GM12878 (cell line): ENCODE data around the gene FRRS1L. TPM values are rescaled to one million over a fixed set of nuclear protein-coding genes. Genes with fewer than 3 reads are reported as not detected.
A peak's percentile ranks its signal among the peaks of the same experiment; 100 is the strongest.

Experiments
- ATAC-seq: fragments of 200-7000 bp; cut with Tn5 transposase; 3 replicates; pipeline ENCODE4 v1.9.1; 2020; ENCODE audit warnings: mild to moderate bottlenecking, moderate library complexity
- BruUV-seq: library from RNA; stranded (reverse); fragments of 400-500 nt; replicated peaks from 2 replicates; lab custom pipeline; 2021; lab: Mats Ljungman, UMichigan
- CTCF ChIA-PET: fragments of 300-600 bp; sonication (Branson Sonifier 250); formaldehyde crosslinking; extraction: SDS; loops from one replicate; lab custom pipeline; 2021; ENCODE audit warnings: inconsistent platforms; lab: Yijun Ruan, JAX
- POLR2A ChIA-PET: fragments of 350-600 bp; formaldehyde crosslinking; extraction: SDS; loops from one replicate; lab custom pipeline; 2021; ENCODE audit warnings: inconsistent platforms; lab: Charles Lee
- RAD21 ChIA-PET: fragments of 300-600 bp; sonication (Branson Sonifier 250); formaldehyde crosslinking; loops from one replicate; lab custom pipeline; 2023; ENCODE audit warnings: antibody characterized with exemption; ENCODE audit not compliant: unreplicated experiment; lab: Charles Lee
- SMC1A ChIA-PET: fragments of 300-600 bp; sonication (Branson Sonifier 250); formaldehyde crosslinking; loops from one replicate; lab custom pipeline; 2023; ENCODE audit not compliant: unreplicated experiment, uncharacterized antibody; lab: Charles Lee
- DNase-seq: peaks from one replicate; pipeline ENCODE4 v3.0.0-alpha.2; 2011; ENCODE audit warnings: low read depth, low spot score
- FAIRE-seq: peaks from 3 replicates; lab custom pipeline; 2011; peaks lifted over from hg19 to GRCh38; lab: Jason Lieb, UNC
- H2AFZ ChIP-seq: 2 replicates; pipeline ENCODE4 v1.6.0; 2011; ENCODE audit warnings: low read depth, low read length, control low read depth; ENCODE audit not compliant: control insufficient read depth
- H3K27ac ChIP-seq: 2 replicates; pipeline ENCODE4 v1.5.1; 2011; ENCODE audit warnings: control low read depth; ENCODE audit not compliant: control insufficient read depth, insufficient read depth
- H3K27me3 ChIP-seq, 2 experiments: replicated peaks in 1 of 2; 2 replicates each; pipeline versions ENCODE4 v1.6.0 to v1.6.1; 2011; ENCODE audit warnings: low read length in 1 of 2; ENCODE audit not compliant: control insufficient read depth in 2 of 2, insufficient read depth in 2 of 2
- H3K36me3 ChIP-seq, 2 experiments: 2 replicates each; pipeline ENCODE4 v1.5.1; 2011; ENCODE audit warnings: low read length in 1 of 2; ENCODE audit not compliant: control insufficient read depth in 2 of 2, insufficient read depth in 2 of 2
- H3K4me1 ChIP-seq: 2 replicates; pipeline ENCODE4 v1.6.1; 2011; ENCODE audit warnings: mild to moderate bottlenecking, low read length, moderate library complexity, mixed read lengths; ENCODE audit not compliant: control insufficient read depth, insufficient read depth
- H3K4me2 ChIP-seq: 2 replicates; pipeline ENCODE4 v1.6.0; 2011; ENCODE audit warnings: control low read depth; ENCODE audit not compliant: control insufficient read depth, insufficient read depth
- H3K4me3 ChIP-seq: fragments of 200-600 bp; sonication (generic); 2 replicates; pipeline ENCODE4 v1.5.1; 2016
- H3K79me2 ChIP-seq: 2 replicates; pipeline ENCODE4 v1.6.0; 2011; ENCODE audit warnings: low read length; ENCODE audit not compliant: control insufficient read depth, insufficient read depth
- H3K9ac ChIP-seq: 2 replicates; pipeline ENCODE4 v1.8.0; 2011; ENCODE audit warnings: low read length, control low read depth, mixed read lengths; ENCODE audit not compliant: control insufficient read depth, insufficient read depth
- H3K9me3 ChIP-seq: replicated peaks from 3 replicates; pipeline ENCODE4 v1.5.1; 2011; ENCODE audit warnings: mild to moderate bottlenecking, low read length; ENCODE audit not compliant: control insufficient read depth, insufficient read depth
- H4K20me1 ChIP-seq: 2 replicates; pipeline ENCODE4 v1.6.0; 2011; ENCODE audit not compliant: control insufficient read depth, insufficient read depth
- ASH2L ChIP-seq: fragments of 300-600, 200-600 bp; sonication (generic); IDR thresholded peaks from 2 replicates; pipeline ENCODE4 v1.6.1; 2017; ENCODE audit warnings: low read depth, mild to moderate bottlenecking, borderline replicate concordance
- ATF2 ChIP-seq: IDR thresholded peaks from 2 replicates; pipeline ENCODE4 v1.6.1; 2012; ENCODE audit warnings: low read length, inconsistent platforms
- BACH1 ChIP-seq: fragments of 450-650 bp; IDR thresholded peaks from 2 replicates; pipeline ENCODE4 v1.6.1; 2017; ENCODE audit warnings: mild to moderate bottlenecking, borderline replicate concordance
- BCL11A ChIP-seq: IDR thresholded peaks from 2 replicates; pipeline ENCODE4 v1.6.1; 2011; ENCODE audit warnings: low read depth, low read length
- BHLHE40 ChIP-seq, 2 experiments: fragments of 450-650 bp in 1 of 2; IDR thresholded peaks; 2 replicates each; pipeline ENCODE4 v1.6.1; 2011 to 2017; ENCODE audit warnings: low read depth in 2 of 2, borderline replicate concordance in 1 of 2, improper control_type of control experiment in 1 of 2, low read length in 1 of 2, mild to moderate bottlenecking in 1 of 2
- DPF2 ChIP-seq: fragments of 450-650 bp; IDR thresholded peaks from 2 replicates; pipeline ENCODE4 v1.6.1; 2017; ENCODE audit warnings: mild to moderate bottlenecking
- EP300 ChIP-seq, 2 experiments: fragments of 150-350 bp in 1 of 2; IDR thresholded peaks; 2 replicates each; pipeline ENCODE4 v1.6.1; 2011 to 2012; ENCODE audit warnings: low read depth in 2 of 2, low read length in 2 of 2, borderline replicate concordance in 1 of 2, improper control_type of control experiment in 1 of 2, inconsistent platforms in 1 of 2; ENCODE audit not compliant: control insufficient read depth in 1 of 2
- IKZF1 ChIP-seq: fragments of 450-650 bp; conservative IDR thresholded peaks from 2 replicates; pipeline ENCODE4 v1.6.1; 2017; ENCODE audit warnings: antibody characterized with exemption, mild to moderate bottlenecking
- IKZF2 ChIP-seq, 2 experiments: fragments of 450-650 bp; IDR thresholded peaks; 2 replicates each; pipeline ENCODE4 v1.6.1; 2017; ENCODE audit warnings: mild to moderate bottlenecking in 2 of 2, moderate library complexity in 2 of 2
- IRF4 ChIP-seq: IDR thresholded peaks from 2 replicates; pipeline ENCODE4 v1.6.1; 2011; ENCODE audit warnings: low read depth, low read length
- NFYB ChIP-seq: IDR thresholded peaks from 2 replicates; pipeline ENCODE4 v1.6.1; 2011; ENCODE audit warnings: low read depth, mild to moderate bottlenecking, low read length, improper control_type of control experiment, moderate library complexity; ENCODE audit not compliant: insufficient read depth
- PAX8 ChIP-seq: fragments of 450-650 bp; IDR thresholded peaks from 2 replicates; pipeline ENCODE4 v1.6.1; 2017; ENCODE audit warnings: mild to moderate bottlenecking, moderate library complexity
- SKIL ChIP-seq: fragments of 450-650 bp; IDR thresholded peaks from 2 replicates; pipeline ENCODE4 v1.6.1; 2017; ENCODE audit warnings: mild to moderate bottlenecking, low read depth, inconsistent platforms; ENCODE audit not compliant: poor library complexity, severe bottlenecking
- TCF7 ChIP-seq: IDR thresholded peaks from 2 replicates; pipeline ENCODE4 v1.6.1; 2014; ENCODE audit warnings: antibody characterized with exemption, borderline replicate concordance
- ZSCAN29 ChIP-seq: fragments of 450-650 bp; IDR thresholded peaks from 2 replicates; pipeline ENCODE4 v1.6.1; 2017; ENCODE audit warnings: mild to moderate bottlenecking, moderate library complexity
- WGBS: methylation state at CpG from one replicate; pipeline ENCODE4 v1.1.6; 2016; ENCODE audit warnings: low lambda C conversion rate; ENCODE audit not compliant: insufficient replicate concordance, insufficient coverage; ENCODE audit errors: missing lambda C conversion rate; 5-methylcytosine and 5-hydroxymethylcytosine counted together
- in situ Hi-C: fragments of 300-500 bp; cut with MboI; formaldehyde crosslinking; loops from 9 replicates; pipeline ENCODE4 v1.14.3; 2018; ENCODE audit warnings: mixed read lengths
- intact Hi-C: fragments of 100-400 bp; cut with micrococcal nuclease; formaldehyde crosslinking; loops from one replicate; pipeline ENCODE4 v1.14.2; 2022; ENCODE audit not compliant: unreplicated experiment
- polyA plus RNA-seq, 11 experiments: library from polyadenylated mRNA; depleted of rRNA in 4 of 11; unstranded in 6 of 11; stranded (reverse) in 5 of 11; fragments of >200 nt; fragmentation: Nextera tagmentation in 4 of 11; fragmentation: Illumina TruSeq in 1 of 11; extraction: Ambion mirVana in 4 of 11; extraction: Trizol in 1 of 11; gene quantifications; 1 replicate in 1 of 11; 2 replicates in 10 of 11; pipeline versions ENCODE4 v1.2.1 to v1.2.3, GENCODE V29; 2011 to 2016; ENCODE audit warnings: inconsistent platforms in 2 of 11, missing spikeins in 2 of 11, low read depth in 1 of 11
- total RNA-seq, 4 experiments: library from RNA; depleted of rRNA in 3 of 4; stranded (reverse); fragments of >200 nt in 3 of 4; fragmentation: Illumina TruSeq in 1 of 4; extraction: Trizol in 1 of 4; gene quantifications; 2 replicates each; pipeline versions ENCODE4 v1.2.1 to v1.2.3, GENCODE V29; 2013 to 2021

Gene FRRS1L
- total and polyA plus RNA-seq, 10 of the 15 experiments (the other 5 are each of a cell fraction or from before 2014, with no cell fraction given), result not detected

GRCh38 chr9:109120204-109120789, 46.8 kb downstream of the FRRS1L start (continued):
- TF ChIP-seq ATF2 (no peak; the same call in 1 of the 2 replicates), ZSCAN29 (no peak), BACH1 (no peak), PAX8 (no peak), NFYB (no peak)

- peaks cover 12% of the 10 kb centered on the region for H3K4me1 ChIP-seq
- peak; percentile 88 for FAIRE-seq
- 1% methylated on average over 82 of the region's 88 CpGs for WGBS
- TF ChIP-seq BHLHE40 (IDR thresholded peaks at IDR 0.05; ENCODE audit: borderline replicate concordance in 1 of 2, low read depth in 2 of 2, low read length in 1 of 2) (peak in 1 of 2 experiments; percentile 25; a peak in 2 of 4 replicates), BCL11A (no peak), TCF7 (no peak), IKZF2 (IDR thresholded peaks at IDR 0.05) (peak in 1 of 2 experiments; percentile 19; a peak in 1 of 4 replicates), EP300 (IDR thresholded peaks at IDR 0.05; ENCODE audit: borderline replicate concordance in 1 of 2, control insufficient read depth in 1 of 2, low read depth in 2 of 2, low read length in 2 of 2) (0 out of 4 replicates have a peak, but pooled peaks of 1 of the 2 experiments have one; percentile 19), DPF2 (peak; percentile 82; the same call in 1 of the 2 replicates), ATF2 (0 out of 2 replicates have a peak, but pooled peaks have one; percentile 54), ASH2L (peak; percentile 75; the same call in 1 of the 2 replicates), SKIL (peak; percentile 60), IRF4 (peak; percentile 68), IKZF1 (peak; percentile 99)
Observed at GRCh38 chr9:109119439-109120203, 47.4 kb downstream of the FRRS1L start, which contains the start of gene TMEM245. TSS of gene TMEM245 (minus strand) at chr9:109119947. CDS start at chr9:109119913, 34 bp downstream.

More at GRCh38 chr9:109119439-109120203, 47.4 kb downstream of the FRRS1L start, which contains the start of gene TMEM245:
- DNase-seq (peak; percentile 92), ATAC-seq (peak; percentile 93)
- Histone ChIP-seq H3K79me2 (peaks cover 45% of the 10 kb centered on the region), H3K9ac (peak within 1 kb of the TSS; percentile 83), H3K4me2 (peak within 1 kb of the TSS; percentile 91), H3K9me3 (no peaks in the 10 kb centered on the region), H3K27ac (peak within 1 kb of the TSS; percentile 65), H3K4me3 (peak within 1 kb of the TSS; percentile 87), H3K36me3 (no peaks in the 10 kb centered on the region), H4K20me1 (no peaks in the 10 kb centered on the region; the same call in 1 of the 2 replicates), H3K27me3 (no peaks in the 10 kb centered on the region), H2AFZ (peak within 1 kb of the TSS; percentile 89)
- intact Hi-C loops (loop anchor here (10.0 kb wide), 1 partner anchor 185 kb away; the partner anchor contains the start of genes ABITRAM and ELP1), in situ Hi-C loops (no loop called here)
- no TSS peak for BruUV-seq
- RAD21 ChIA-PET, result interaction anchor here (1.1 to 3.8 kb wide), 4 partner anchors 8 to 102 kb away, joined by 3 to 20 read pairs (median 5); no protein-coding TSS in a partner anchor
- SMC1A ChIA-PET, result interaction anchor here (0.6 to 1.9 kb wide), 9 partner anchors 9 to 294 kb away, joined by 3 to 7 read pairs (median 3); no protein-coding TSS in a partner anchor
- CTCF ChIA-PET, result interaction anchor here (0.6 to 1.5 kb wide), 3 partner anchors 9 to 39 kb away, joined by 3 to 4 read pairs (median 3); no protein-coding TSS in a partner anchor
- POLR2A ChIA-PET, result interaction anchor here (0.6 to 1.7 kb wide), 7 partner anchors 9 to 187 kb away, joined by 3 to 6 read pairs (median 3); no protein-coding TSS in a partner anchor
